Measurements from ENCODE around the gene NKD1.
"Not testable (repeated sequence)": the region's sequence is repeated elsewhere in the genome, so short reads cannot be mapped to it uniquely, and the experiment has no call there.

The NKD1 gene

GRCh38 chr16:50519602-50520001 is 28.6 kb upstream of the NKD1 start:
- DNase-seq (ENCODE audit: low read depth, low spot score), result no peak

- DNase-seq (ENCODE audit: low read depth, low spot score), result peak; percentile 49
Observed at GRCh38 chr16:50520451-50521245, 27.5 kb upstream of the NKD1 start.

DNA sequence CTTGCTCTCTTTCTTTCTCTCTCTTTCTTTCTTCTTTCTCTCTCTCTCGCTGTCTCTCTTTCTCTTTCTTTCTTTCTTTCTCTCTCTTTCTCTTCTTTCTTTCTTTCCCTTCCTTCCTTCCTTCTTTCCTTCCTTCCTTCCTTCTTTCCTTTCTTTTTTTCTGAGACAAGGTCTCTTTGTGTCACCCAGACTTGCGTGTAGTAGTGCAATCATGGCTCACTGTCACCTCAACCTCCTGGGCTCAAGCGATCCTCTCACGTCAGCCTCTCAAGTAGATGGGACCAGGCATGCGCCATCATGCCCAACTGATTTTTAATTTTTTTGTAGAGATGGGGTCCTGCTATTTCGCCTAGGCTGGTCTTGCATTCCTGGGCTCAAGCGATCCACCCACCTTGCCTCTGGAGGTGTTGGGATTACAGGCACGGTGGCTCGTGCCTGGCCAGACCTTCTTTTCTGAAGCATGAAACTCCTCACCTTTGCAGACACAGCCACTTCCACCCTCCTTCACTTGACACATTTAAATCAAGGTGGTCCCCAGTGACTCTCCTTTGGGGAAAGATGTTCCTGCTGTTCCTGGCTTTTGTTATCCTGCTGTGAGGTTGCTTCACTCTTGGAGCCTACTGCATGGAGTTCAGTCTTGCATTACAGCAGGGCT is 26.8 kb upstream of the NKD1 start:
- DNase-seq (ENCODE audit: low read depth, low spot score), result no peak

DNA sequence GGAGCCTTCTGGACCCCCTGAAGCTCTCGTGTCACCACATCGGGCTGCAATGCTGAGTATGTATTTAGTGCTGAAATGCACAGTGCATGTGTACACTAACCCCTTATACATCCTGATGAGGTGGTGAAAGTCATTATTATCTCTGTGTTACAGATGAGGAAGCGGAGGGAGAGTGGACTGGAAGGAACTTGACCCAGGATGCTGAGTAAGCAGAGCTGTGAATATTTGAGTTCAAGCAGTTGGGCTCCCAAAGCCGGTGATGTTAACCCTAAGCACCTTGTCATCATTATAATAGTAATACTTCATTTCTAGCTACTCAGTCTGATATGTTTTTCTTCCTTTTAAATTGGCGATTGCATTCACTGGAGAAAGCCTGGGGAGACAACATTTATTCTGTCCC is 25.9 kb upstream of the NKD1 start:
- no peak for DNase-seq (ENCODE audit: low read depth, low spot score)

- DNase-seq (ENCODE audit: low read depth, low spot score), result no peak
Observed at GRCh38 chr16:50523710-50524109, 24.5 kb upstream of the NKD1 start.

DNA sequence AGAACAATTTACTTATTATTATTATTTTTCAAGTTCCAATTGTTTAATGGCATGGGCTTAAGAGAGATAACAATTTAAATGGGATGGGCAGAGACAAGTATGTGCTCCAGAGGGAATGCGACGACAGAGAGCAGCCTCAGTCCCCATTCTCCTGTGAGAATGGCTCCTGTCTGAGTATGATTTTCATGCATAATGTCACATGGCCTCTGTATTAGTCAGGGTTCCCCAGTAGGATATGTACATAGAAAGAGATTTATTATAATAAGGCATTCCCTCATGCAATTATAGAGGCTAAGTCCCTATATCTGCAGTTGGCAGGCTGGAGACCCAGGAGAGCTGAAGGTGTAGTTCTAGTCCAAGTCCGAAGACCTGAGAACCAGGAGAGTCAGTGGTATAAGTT is 22.9 kb upstream of the NKD1 start:
- no peak for DNase-seq (ENCODE audit: low read depth, low spot score)

DNA sequence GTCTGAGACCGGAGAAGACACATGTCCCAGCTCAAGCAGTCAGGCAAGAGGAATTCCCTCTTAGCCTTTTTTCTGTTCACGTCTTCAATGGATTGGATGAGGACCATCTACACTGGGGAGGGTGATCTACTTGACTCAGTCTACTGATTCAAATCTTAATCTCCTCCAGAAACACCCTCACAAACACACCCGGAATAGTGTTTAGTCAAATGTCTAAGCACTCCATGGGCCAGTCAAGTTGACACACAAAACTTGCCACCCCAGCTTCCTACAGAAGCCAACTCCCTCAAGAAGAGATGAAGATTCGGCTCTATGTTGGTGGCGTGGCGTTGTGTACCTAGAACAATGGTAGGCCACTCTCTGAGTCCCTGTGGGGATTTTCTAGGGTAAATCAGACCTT is 22.5 kb upstream of the NKD1 start:
- no peak for DNase-seq (ENCODE audit: low read depth, low spot score)

DNA sequence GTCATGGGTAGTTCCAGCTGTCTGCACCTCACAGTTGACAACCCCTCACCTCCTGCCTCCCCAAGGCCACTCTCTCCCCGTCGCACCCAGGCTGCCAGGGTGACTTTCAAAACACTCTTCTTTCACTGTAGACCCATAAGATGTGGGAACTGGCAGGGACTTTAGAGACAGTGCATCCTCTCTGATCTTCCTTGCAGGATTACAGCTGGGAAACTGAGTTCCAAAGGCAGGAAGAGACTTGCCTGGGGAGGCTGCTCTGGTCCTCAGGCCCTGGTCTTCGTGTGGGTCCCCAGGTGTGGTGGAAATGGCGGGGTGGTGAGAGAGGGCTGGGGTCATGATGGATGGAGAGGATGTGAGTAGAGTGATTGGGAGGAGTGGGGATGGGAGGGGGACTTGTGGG is 21.9 kb upstream of the NKD1 start:
- DNase-seq (ENCODE audit: low read depth, low spot score), result no peak

DNA sequence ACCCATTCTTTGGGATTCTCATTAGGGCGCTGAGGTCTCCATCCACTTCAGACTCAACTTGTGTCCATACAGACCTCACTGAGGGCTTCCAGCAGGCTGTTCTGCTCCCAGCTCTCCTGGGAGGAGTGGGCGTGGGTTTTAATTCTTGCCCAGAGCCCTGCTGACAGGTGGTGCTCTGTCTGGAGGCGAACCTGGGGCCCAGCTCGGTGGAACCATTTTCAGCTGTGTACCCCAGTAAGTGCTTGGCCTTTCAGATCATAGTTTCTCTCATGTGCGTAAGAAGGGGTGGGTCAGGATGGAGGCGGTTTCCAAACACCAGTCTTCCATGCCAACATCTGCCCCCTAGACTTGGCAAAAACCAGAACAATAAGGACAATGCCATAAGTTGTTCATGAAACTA is 21.4 kb upstream of the NKD1 start:
- DNase-seq (ENCODE audit: low read depth, low spot score), result no peak

- DNase-seq (ENCODE audit: low read depth, low spot score), result no peak
Observed at GRCh38 chr16:50528820-50529219, 19.4 kb upstream of the NKD1 start.

DNA sequence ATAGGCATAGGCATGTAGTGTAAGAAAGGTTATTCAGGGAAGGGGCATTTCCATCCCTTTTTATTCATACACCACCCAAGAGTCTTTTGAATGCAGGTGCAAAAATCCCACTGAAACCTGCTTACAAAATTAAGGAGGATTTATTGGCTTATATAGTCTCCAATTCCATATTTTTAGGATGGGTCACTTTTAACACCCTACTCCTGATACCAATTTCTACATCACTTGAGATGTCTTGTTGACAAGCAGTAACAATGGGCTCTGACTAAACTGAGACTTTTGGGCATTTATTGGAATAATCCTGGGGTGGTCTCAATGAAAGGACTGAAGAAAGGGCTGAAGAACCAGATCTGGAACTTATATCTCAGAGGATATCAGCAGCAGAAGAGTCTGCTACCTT is 18.9 kb upstream of the NKD1 start:
- no peak for DNase-seq (ENCODE audit: low read depth, low spot score)

DNA sequence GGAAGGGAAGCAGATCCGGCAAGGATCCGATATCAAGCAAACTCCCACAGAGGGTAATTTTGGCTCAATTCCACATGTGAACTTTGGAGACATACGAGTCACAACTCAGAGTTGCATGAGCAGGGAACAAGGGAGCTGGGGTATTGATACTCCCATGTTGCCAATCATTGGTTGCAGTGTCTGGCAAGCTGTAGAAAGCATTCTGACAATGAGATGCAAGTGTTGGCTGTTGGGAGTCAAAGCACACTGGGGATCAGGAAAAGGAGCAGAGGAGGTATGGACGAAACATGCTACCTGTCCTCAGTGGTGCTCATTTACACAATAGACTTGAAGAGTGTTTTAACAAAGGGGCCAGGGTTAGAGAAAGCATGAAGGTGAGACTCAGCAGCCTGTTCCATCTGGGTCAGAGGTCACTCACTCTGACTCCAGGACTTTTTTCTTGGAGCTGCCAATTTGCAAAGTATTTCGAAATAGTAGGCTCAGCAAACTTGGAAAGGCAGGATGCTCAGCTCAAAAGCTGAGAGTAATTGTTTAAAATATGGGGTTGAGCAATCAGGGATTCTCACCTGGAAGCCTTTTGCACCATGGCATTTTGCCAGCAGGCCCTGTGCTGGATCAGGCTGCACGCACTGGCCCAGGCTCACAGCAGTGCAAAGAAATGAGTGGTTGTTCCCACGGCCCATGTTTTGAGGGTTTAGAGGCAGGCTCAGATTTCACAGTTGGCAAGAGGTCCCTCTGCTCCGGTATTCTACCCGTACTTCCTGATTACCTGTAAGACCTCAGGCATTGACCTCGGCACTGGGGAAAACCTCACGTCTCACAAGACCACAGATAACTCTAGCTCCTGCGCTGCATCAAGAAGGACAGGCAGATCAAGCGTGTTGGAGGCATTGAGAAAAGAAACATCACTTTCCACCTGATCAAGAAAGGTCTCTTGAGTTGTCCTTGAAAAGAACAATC is 17.6 kb upstream of the NKD1 start:
- no peak for DNase-seq (ENCODE audit: low read depth, low spot score)

- no peak for DNase-seq (ENCODE audit: low read depth, low spot score)
Observed at GRCh38 chr16:50531359-50531758, 16.8 kb upstream of the NKD1 start.

- DNase-seq (ENCODE audit: low read depth, low spot score), result no peak
Observed at GRCh38 chr16:50531901-50532300, 16.3 kb upstream of the NKD1 start.

DNA sequence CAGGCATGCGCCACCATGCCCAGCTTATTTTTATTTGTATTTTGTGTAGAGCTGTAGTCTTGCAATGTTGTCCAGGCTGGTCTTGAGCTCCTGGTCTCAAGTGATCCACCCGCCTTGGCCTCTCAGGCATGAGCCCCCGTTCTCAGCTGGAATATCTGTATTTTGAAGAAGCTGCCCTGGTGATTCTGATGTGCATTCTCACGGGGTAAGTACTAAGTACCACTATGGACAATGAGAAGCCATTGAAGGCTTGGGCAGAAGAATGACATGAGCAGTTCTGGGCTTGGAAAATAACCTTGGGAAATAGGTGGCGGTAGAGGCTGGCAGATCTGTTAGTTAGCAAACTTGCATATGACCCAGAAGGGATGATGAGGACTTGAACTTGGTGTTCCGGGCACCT is 15.6 kb upstream of the NKD1 start:
- DNase-seq (ENCODE audit: low read depth, low spot score), result no peak

DNA sequence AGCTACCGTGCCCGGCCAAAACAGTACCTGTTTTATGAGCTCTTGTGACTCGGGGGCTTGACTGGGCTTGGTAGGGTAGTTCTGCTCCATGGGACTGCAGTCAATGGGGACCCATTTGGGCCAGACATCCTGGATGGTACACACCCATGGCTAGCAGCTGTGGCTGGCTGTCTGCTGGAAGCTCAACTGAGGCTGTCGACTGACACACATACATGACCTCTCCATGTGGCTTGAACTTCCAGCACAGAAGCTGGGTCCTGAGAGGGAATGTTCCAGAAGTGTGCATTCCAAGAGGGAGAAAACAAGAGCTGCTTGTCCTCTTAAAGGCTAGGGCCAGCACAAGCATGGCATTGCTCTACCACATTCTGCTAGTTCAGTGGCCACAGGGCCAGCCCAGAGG is 14.9 kb upstream of the NKD1 start:
- DNase-seq (ENCODE audit: low read depth, low spot score), result no peak

GRCh38 chr16:50534091-50534490 is 14.1 kb upstream of the NKD1 start:
- no peak for DNase-seq (ENCODE audit: low read depth, low spot score)

GRCh38 chr16:50534556-50534955 is 13.6 kb upstream of the NKD1 start:
- no peak for DNase-seq (ENCODE audit: low read depth, low spot score)

DNA sequence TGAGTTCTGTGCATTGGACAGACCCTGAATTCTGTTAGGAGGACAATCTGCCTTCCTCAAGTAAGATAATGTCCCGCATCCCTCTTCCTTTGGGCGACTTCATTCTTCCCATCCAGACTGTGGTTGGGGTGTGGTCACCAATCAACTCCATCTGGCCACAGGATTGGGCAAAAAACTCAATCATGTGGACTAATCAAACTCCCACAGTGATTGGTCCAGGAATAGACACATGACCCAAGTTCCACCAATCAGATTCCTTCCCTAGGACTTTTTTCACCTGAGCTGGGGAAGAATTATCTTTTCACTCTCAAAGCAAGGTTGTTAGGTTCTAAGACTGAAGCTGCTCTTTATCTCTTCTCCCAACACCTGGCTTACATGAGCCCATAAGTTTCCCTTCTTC is 13.2 kb upstream of the NKD1 start:
- DNase-seq (ENCODE audit: low read depth, low spot score), result no peak

DNA sequence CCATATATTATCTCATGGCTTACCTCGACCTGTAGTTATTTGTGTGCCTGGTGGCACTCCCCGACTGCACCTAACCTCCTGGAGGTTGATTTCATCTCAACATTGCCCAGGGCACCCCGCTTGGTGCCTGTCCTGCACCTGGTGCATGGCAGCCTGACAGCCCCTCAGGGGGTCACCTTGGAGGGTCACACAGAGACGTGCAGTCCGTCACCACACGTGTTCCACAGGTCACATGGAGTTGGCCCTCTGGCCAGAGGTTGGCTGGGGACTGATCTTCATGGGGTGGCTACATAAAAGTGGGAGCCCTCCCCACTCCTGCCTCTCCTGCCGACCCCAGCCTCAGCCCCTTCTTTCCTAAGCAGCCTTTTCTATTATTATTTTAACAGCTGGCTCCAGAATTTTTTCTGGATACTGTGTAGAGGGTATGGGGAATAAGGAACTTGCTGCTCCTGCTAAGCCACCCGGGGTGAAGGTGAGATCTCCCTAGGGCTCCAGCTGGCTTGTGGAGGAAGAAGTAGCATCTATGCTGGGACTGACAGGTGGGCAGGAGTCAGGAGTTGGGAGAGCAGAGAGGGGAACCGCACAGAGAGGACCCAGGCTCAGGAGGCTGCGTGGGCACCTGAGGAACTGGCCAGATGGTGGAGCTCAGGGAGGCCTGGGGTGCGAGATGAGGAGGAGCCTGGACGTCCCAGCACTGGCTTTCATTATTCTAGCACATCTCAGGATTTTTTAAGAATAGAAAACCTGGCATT is 12.5 kb upstream of the NKD1 start:
- no peak for DNase-seq (ENCODE audit: low read depth, low spot score)

GRCh38 chr16:50536258-50536645 is 11.9 kb upstream of the NKD1 start:
- DNase-seq (ENCODE audit: low read depth, low spot score), result not testable (repeated sequence)
